ENCODE measurements around the gene HPS6. TPM values are rescaled to one million over a fixed set of nuclear protein-coding genes. Genes with fewer than 3 reads are reported as not detected.

HPS6 gene
- total and polyA plus RNA-seq, 2 donors (not counting 1 experiment from before 2014, with no cell fraction given), result 8.0 to 30.1 TPM

DNA sequence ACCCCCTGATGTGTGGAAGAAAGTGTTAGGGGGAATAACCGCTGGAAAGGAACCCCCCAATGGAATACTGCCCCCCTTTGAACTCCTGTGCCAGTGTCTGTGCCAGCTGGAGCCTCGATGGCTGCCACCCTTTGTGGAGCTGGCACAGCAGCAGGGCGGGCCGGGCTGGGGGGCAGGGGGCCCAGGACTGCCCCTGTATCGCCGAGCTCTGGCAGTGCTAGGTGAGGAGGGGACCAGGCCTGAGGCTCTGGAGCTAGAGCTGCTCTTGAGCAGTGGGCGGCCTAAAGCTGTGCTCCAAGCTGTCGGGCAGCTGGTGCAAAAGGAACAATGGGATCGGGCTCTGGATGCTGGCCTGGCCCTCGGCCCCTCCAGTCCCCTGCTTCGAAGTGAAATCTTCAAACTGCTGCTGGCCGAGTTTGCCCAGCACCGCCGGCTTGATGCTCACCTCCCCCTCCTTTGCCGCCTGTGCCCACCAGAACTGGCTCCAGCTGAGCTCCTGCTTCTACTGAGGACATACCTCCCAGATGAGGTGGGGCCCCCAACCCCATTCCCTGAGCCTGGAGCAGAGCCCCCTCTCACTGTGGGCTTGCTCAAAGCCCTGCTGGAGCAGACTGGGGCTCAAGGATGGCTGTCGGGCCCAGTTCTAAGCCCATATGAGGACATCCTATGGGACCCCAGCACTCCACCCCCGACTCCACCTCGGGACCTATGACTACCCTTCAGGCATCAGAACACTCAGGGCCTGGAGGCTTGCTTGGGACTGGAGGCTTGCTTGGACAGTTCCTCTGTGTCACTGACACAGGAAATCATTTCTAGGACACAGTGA, 2.2 kb downstream of the HPS6 start:
- no peaks in the 10 kb centered on the region for H3K9me3 ChIP-seq (ENCODE audit: control insufficient read depth, insufficient read depth, low read depth, low read length)
- no peak overlapping the region for H3K9ac ChIP-seq (ENCODE audit: insufficient read depth, low read length)
- no peak overlapping the region for H2AFZ ChIP-seq (ENCODE audit: low read length)
- peaks cover 10% of the 10 kb centered on the region for H3K4me1 ChIP-seq (ENCODE audit: control insufficient read depth, extremely low read depth, insufficient read depth, low read length)
- no peak overlapping the region for H3K4me2 ChIP-seq (ENCODE audit: extremely low read depth, insufficient read depth, low read length)
- no peak overlapping the region for H3K27ac ChIP-seq (ENCODE audit: insufficient read depth, low read length)
- H3K27me3 ChIP-seq (ENCODE audit: control insufficient read depth, insufficient read depth, low read length), result no peaks in the 10 kb centered on the region
- DNase-seq (ENCODE audit: low read depth in 2 of 2), result no peak
- H3K36me3 ChIP-seq (ENCODE audit: control insufficient read depth, insufficient read depth, low read length), result peaks cover 1% of the 10 kb centered on the region
- peaks cover 23% of the 10 kb centered on the region for H3K79me2 ChIP-seq (ENCODE audit: control insufficient read depth, insufficient read depth, low read length)
- no peaks in the 10 kb centered on the region for H4K20me1 ChIP-seq (ENCODE audit: control insufficient read depth, extremely low read depth, insufficient read depth, low read length)
- peak overlapping the region in 1 of 4 experiments; percentile 82 for H3K4me3 ChIP-seq (replicated peaks in 1 of 4; ENCODE audit: control extremely low read depth in 1 of 4, insufficient read depth in 1 of 4, low read depth in 3 of 4, low read length in 4 of 4)
- TF ChIP-seq, protein P1, sequence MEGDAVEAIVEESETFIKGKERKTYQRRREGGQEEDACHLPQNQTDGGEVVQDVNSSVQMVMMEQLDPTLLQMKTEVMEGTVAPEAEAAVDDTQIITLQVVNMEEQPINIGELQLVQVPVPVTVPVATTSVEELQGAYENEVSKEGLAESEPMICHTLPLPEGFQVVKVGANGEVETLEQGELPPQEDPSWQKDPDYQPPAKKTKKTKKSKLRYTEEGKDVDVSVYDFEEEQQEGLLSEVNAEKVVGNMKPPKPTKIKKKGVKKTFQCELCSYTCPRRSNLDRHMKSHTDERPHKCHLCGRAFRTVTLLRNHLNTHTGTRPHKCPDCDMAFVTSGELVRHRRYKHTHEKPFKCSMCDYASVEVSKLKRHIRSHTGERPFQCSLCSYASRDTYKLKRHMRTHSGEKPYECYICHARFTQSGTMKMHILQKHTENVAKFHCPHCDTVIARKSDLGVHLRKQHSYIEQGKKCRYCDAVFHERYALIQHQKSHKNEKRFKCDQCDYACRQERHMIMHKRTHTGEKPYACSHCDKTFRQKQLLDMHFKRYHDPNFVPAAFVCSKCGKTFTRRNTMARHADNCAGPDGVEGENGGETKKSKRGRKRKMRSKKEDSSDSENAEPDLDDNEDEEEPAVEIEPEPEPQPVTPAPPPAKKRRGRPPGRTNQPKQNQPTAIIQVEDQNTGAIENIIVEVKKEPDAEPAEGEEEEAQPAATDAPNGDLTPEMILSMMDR (conservative IDR thresholded peaks at IDR 0.05 in 1 of 2, IDR thresholded peaks at IDR 0.05 in 1 of 2; ENCODE audit: low read depth in 1 of 2, low read length in 2 of 2), result no peak
- no peak for TF ChIP-seq EZH2 (IDR thresholded peaks at IDR 0.05; ENCODE audit: low read length, missing control alignments)

DNA sequence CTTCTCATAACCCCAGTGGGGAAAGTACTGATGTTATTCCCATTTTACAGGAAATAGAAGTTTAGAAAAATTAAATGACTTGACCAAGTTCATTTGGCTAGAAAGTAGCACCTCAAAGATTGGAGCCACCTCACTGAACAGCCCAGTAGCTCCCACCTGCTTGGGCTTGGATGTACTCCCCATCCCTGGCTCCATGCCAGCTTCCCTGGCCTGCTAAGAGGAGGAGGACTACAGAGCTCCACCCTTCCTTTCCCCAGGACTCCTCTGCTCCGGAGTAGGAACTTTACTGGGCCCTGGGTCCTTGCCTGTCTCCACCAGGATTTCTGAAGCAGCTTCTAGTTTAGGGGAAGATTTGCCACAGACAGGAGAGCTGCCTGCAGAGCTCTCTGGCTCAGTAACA, 3.1 kb downstream of the HPS6 start:
- H3K4me1 ChIP-seq (ENCODE audit: control insufficient read depth, extremely low read depth, insufficient read depth, low read length), result peaks cover 10% of the 10 kb centered on the region
- H4K20me1 ChIP-seq (ENCODE audit: control insufficient read depth, extremely low read depth, insufficient read depth, low read length), result no peaks in the 10 kb centered on the region
- H3K9ac ChIP-seq (ENCODE audit: insufficient read depth, low read length), result no peak overlapping the region
- no peaks in the 10 kb centered on the region for H3K27me3 ChIP-seq (ENCODE audit: control insufficient read depth, insufficient read depth, low read length)
- H3K36me3 ChIP-seq (ENCODE audit: control insufficient read depth, insufficient read depth, low read length), result peaks cover 1% of the 10 kb centered on the region
- DNase-seq (ENCODE audit: low read depth in 2 of 2), result no peak
- H3K4me3 ChIP-seq (replicated peaks in 1 of 4; ENCODE audit: control extremely low read depth in 1 of 4, insufficient read depth in 1 of 4, low read depth in 3 of 4, low read length in 4 of 4), result no peak overlapping the region
- peaks cover 23% of the 10 kb centered on the region for H3K79me2 ChIP-seq (ENCODE audit: control insufficient read depth, insufficient read depth, low read length)
- TF ChIP-seq EZH2 (IDR thresholded peaks at IDR 0.05; ENCODE audit: low read length, missing control alignments), result no peak
- TF ChIP-seq, protein P1 (conservative IDR thresholded peaks at IDR 0.05 in 1 of 2, IDR thresholded peaks at IDR 0.05 in 1 of 2; ENCODE audit: low read depth in 1 of 2, low read length in 2 of 2), result no peak
- no peak overlapping the region for H3K27ac ChIP-seq (ENCODE audit: insufficient read depth, low read length)
- no peak overlapping the region for H3K4me2 ChIP-seq (ENCODE audit: extremely low read depth, insufficient read depth, low read length)
- H3K9me3 ChIP-seq (ENCODE audit: control insufficient read depth, insufficient read depth, low read depth, low read length), result no peaks in the 10 kb centered on the region
- no peak overlapping the region for H2AFZ ChIP-seq (ENCODE audit: low read length)

DNA sequence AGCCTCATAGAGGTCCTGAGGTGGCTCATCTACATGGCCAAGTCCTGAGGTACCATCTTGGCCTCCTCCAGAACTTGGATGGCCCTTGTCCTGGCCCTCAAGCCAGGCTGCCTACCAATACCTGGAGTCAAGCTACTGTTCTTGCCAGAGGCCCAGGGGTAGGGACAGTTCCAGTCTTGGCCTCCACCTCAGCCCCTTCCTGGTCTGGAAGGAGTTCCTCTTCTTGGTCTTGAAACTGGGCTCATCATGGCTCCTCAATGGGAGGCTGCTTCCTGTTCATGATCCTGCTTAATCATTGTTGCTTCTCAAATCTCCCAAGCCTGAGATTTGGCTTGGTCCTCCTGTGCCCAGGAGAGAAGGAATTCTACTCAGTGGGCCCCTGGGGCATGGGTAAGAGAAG, 3.9 kb downstream of the HPS6 start:
- Histone ChIP-seq H3K27ac (ENCODE audit: insufficient read depth, low read length) (no peak overlapping the region), H3K27me3 (ENCODE audit: control insufficient read depth, insufficient read depth, low read length) (no peaks in the 10 kb centered on the region), H3K4me2 (ENCODE audit: extremely low read depth, insufficient read depth, low read length) (no peak overlapping the region), H3K9me3 (ENCODE audit: control insufficient read depth, insufficient read depth, low read depth, low read length) (no peaks in the 10 kb centered on the region), H3K4me3 (replicated peaks in 1 of 4; ENCODE audit: control extremely low read depth in 1 of 4, insufficient read depth in 1 of 4, low read depth in 3 of 4, low read length in 4 of 4) (no peak overlapping the region), H3K9ac (ENCODE audit: insufficient read depth, low read length) (no peak overlapping the region), H4K20me1 (ENCODE audit: control insufficient read depth, extremely low read depth, insufficient read depth, low read length) (no peaks in the 10 kb centered on the region), H3K79me2 (ENCODE audit: control insufficient read depth, insufficient read depth, low read length) (peaks cover 23% of the 10 kb centered on the region), H3K36me3 (ENCODE audit: control insufficient read depth, insufficient read depth, low read length) (peaks cover 1% of the 10 kb centered on the region), H2AFZ (ENCODE audit: low read length) (no peak overlapping the region), H3K4me1 (ENCODE audit: control insufficient read depth, extremely low read depth, insufficient read depth, low read length) (peaks cover 10% of the 10 kb centered on the region)
- no peak for DNase-seq (ENCODE audit: low read depth in 2 of 2)
- TF ChIP-seq, protein P1 (conservative IDR thresholded peaks at IDR 0.05 in 1 of 2, IDR thresholded peaks at IDR 0.05 in 1 of 2; ENCODE audit: low read depth in 1 of 2, low read length in 2 of 2), result no peak
- TF ChIP-seq EZH2 (IDR thresholded peaks at IDR 0.05; ENCODE audit: low read length, missing control alignments), result no peak
